Prostate gland (tissue), 2 donors: Measurements from ENCODE around the gene IPMK. TPM values are rescaled to one million over a fixed set of nuclear protein-coding genes. Genes with fewer than 3 reads are reported as not detected.

Experiments
- DNase-seq: peaks from one replicate; pipeline ENCODE4 v3.0.0-alpha.2; 2019; ENCODE audit warnings: low spot score
- H3K27ac ChIP-seq, 2 donors: fragments of 200-600 bp; sonication (generic); 2 replicates each; pipeline ENCODE4 v1.5.1; 2017 to 2019
- H3K27me3 ChIP-seq: fragments of 200-600 bp; sonication (generic); replicated peaks from 2 replicates; pipeline ENCODE4 v1.5.1; 2019; ENCODE audit not compliant: insufficient read depth
- H3K36me3 ChIP-seq, 2 donors: fragments of 200-600 bp; sonication (generic); 1 replicate in 1 of 2; 2 replicates in 1 of 2; pipeline versions ENCODE4 v1.5.1 to v1.8.1; 2017 to 2019
- H3K4me1 ChIP-seq: fragments of 200-600 bp; sonication (generic); replicated peaks from 2 replicates; pipeline ENCODE4 v1.5.1; 2019
- H3K4me3 ChIP-seq, 2 donors: fragments of 200-600 bp; sonication (generic); 2 replicates each; pipeline ENCODE4 v1.5.1; 2017 to 2019
- H3K9me3 ChIP-seq: fragments of 200-600 bp; sonication (generic); 2 replicates; pipeline ENCODE4 v1.5.1; 2017
- CTCF ChIP-seq, 4 experiments: fragments of 200-600 bp in 2 of 4; fragments of 450-650 bp in 2 of 4; sonication (generic) in 2 of 4; IDR thresholded peaks; 1 replicate in 3 of 4; 2 replicates in 1 of 4; pipeline ENCODE4 v1.5.1; 2016 to 2019; ENCODE audit warnings: antibody characterized with exemption in 4 of 4, mild to moderate bottlenecking in 2 of 4, moderate library complexity in 2 of 4
- POLR2A ChIP-seq: fragments of 450-650 bp; IDR thresholded peaks from one replicate; pipeline ENCODE4 v1.6.1; 2016; ENCODE audit warnings: antibody characterized with exemption, mild to moderate bottlenecking
- POLR2AphosphoS5 ChIP-seq: sonication (generic); formaldehyde crosslinking; IDR thresholded peaks from one replicate; pipeline ENCODE4 v1.6.1; 2017; ENCODE audit warnings: antibody characterized with exemption
- WGBS: methylation state at CpG from one replicate; pipeline ENCODE4 v1.1.5; 2018; 5-methylcytosine and 5-hydroxymethylcytosine counted together
- intact Hi-C: fragments of 100-400 bp; cut with DNase I; formaldehyde crosslinking; loops from one replicate; pipeline ENCODE4 v1.14.2; 2022
- total RNA-seq, 2 donors: library from RNA; depleted of rRNA; stranded (reverse); fragments of >200 nt; gene quantifications; one replicate each; pipeline ENCODE4 v1.1.0, GENCODE V29; 2016

The IPMK gene
- total RNA-seq, 2 donors from 2014 or later: 2.6 to 5.5 TPM

DNA sequence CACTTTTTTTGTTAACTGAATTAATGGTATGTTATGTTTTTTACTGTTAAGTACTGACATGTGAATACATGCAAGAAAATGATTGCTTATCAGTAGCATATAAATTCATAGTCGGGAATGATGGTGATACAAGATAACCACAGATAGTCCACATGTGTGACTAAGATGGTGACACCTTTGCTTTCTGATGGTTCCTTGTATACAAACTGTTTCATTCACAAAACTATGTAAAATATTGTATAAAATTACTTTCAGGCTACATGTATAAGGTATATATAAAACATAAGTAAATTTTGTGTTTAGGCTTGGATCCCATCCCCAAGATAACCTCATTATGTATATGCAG lies 11.2 kb upstream of the IPMK start:
- intact Hi-C loops: no loop called here

GRCh38 chr10:58278274-58278961 lies 10.7 kb upstream of the IPMK start:
- Histone ChIP-seq H3K27ac (no peak overlapping the region), H3K9me3 (no peaks in the 10 kb centered on the region), H3K36me3 (no peaks in the 10 kb centered on the region), H3K4me3 (no peak overlapping the region), H3K27me3 (no peaks in the 10 kb centered on the region), H3K4me1 (no peaks in the 10 kb centered on the region)
- TF ChIP-seq POLR2A: no peak
- no peak for TF ChIP-seq CTCF (IDR thresholded peaks at IDR 0.05)
- TF ChIP-seq POLR2AphosphoS5: no peak
- intact Hi-C loops: no loop called here
- no peak for DNase-seq
- 84% methylated on average over 7 of the region's 7 CpGs for WGBS

More for the DNA sequence above, 11.2 kb upstream of the IPMK start:
- WGBS: 63% methylated on average over 1 of the region's 1 CpG
- Histone ChIP-seq H3K36me3 (no peaks in the 10 kb centered on the region), H3K27me3 (no peaks in the 10 kb centered on the region), H3K4me1 (no peaks in the 10 kb centered on the region), H3K27ac (no peak overlapping the region), H3K4me3 (no peak overlapping the region), H3K9me3 (no peaks in the 10 kb centered on the region)
- no peak for TF ChIP-seq POLR2A
- TF ChIP-seq CTCF (IDR thresholded peaks at IDR 0.05): no peak
- TF ChIP-seq POLR2AphosphoS5: no peak
- no peak for DNase-seq

DNA sequence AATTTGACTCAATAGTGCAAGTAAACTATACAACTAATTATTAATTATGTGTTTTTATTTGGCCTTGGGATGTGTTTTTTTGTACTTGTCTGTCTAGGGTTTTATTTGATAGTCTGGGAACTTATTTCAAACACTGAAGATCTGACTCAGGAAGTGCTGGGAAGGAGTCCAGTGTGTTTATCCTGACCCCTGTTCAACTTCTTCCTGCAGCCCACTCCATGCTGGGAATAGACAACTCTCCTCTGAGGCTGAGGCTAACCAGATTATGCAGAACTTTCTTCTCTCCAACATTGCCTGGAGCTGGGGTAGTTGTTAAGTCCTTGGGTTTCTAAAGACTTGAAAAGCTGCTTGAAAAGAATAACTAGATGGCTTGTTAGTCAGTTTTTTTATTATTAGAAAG lies 8.2 kb upstream of the IPMK start:
- Histone ChIP-seq H3K4me1 (no peaks in the 10 kb centered on the region), H3K27me3 (no peaks in the 10 kb centered on the region), H3K4me3 (no peak overlapping the region), H3K9me3 (no peaks in the 10 kb centered on the region), H3K27ac (no peak overlapping the region), H3K36me3 (no peaks in the 10 kb centered on the region)
- intact Hi-C loops: no loop called here
- TF ChIP-seq CTCF (IDR thresholded peaks at IDR 0.05) (no peak), POLR2A (no peak), POLR2AphosphoS5 (no peak)
- DNase-seq: no peak

GRCh38 chr10:58275261-58275660 lies 7.6 kb upstream of the IPMK start:
- no peaks in the 10 kb centered on the region for H3K9me3 ChIP-seq
- WGBS: 90% methylated on average over 2 of the region's 2 CpGs
- H3K36me3 ChIP-seq: no peaks in the 10 kb centered on the region
- H3K4me1 ChIP-seq: no peaks in the 10 kb centered on the region
- DNase-seq: no peak
- intact Hi-C loops: no loop called here
- H3K27me3 ChIP-seq: no peaks in the 10 kb centered on the region
- H3K4me3 ChIP-seq: no peak overlapping the region
- H3K27ac ChIP-seq: no peak overlapping the region
- no peak for TF ChIP-seq POLR2A
- TF ChIP-seq POLR2AphosphoS5: no peak
- no peak for TF ChIP-seq CTCF (IDR thresholded peaks at IDR 0.05)

DNA sequence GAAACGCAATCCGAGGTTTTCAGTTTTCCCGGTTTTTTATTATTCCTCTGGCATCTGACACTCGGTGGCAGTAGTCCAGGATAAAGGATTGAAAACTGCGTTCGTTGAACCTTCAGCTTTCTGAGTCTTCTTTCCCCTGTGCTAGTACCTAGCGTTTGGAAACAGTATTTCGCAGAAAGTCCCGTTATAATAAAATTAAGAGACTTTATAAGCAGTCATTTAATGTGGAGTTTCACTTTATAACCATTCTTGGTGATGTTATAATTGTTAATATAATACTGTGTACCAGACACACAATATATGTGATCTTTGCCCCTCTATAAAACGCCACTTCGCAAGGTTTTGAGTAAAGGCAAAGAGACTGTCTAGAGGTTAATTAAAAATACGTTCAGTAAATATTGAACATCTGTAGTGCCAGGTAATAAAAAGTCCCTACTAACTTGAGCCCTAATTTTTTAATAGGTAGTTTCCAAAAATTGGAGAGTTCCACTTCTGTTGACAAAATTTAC lies 2.1 kb upstream of the IPMK start:
- 5% methylated on average over 12 of the region's 12 CpGs for WGBS
- Histone ChIP-seq H3K4me1 (no peaks in the 10 kb centered on the region), H3K27ac (peak overlapping the region; percentile 91 to 96), H3K4me3 (peak overlapping the region; percentile 75 to 91), H3K36me3 (no peaks in the 10 kb centered on the region), H3K27me3 (no peaks in the 10 kb centered on the region), H3K9me3 (no peaks in the 10 kb centered on the region)
- intact Hi-C loops: no loop called here
- no peak for DNase-seq
- TF ChIP-seq POLR2AphosphoS5: no peak
- no peak for TF ChIP-seq POLR2A
- no peak for TF ChIP-seq CTCF (IDR thresholded peaks at IDR 0.05)
